Liver (tissue), 9 donors: ENCODE data around the gene TMEM145. TPM values are rescaled to one million over a fixed set of nuclear protein-coding genes. Genes with fewer than 3 reads are reported as not detected.

Source experiments
- DNase-seq: peaks from one replicate; pipeline ENCODE4 v3.0.0-alpha.2; 2017; ENCODE audit warnings: low spot score
- H3K27ac ChIP-seq, 2 donors: one replicate each; pipeline ENCODE4 v1.7.0; 2013; ENCODE audit warnings: inconsistent platforms in 2 of 2, low read length in 2 of 2, control low read depth in 1 of 2, low read depth in 1 of 2, mild to moderate bottlenecking in 1 of 2
- H3K27me3 ChIP-seq, 4 donors: one replicate each; pipeline versions ENCODE4 v1.6.1 to v1.7.0; 2013; ENCODE audit warnings: low read length in 3 of 4, inconsistent platforms in 1 of 4, mild to moderate bottlenecking in 1 of 4, moderate library complexity in 1 of 4; ENCODE audit not compliant: control insufficient read depth in 4 of 4, insufficient read depth in 4 of 4
- H3K36me3 ChIP-seq, 4 donors: one replicate each; pipeline versions ENCODE4 v1.6.1 to v1.7.0; 2013; ENCODE audit warnings: low read length in 3 of 4, mild to moderate bottlenecking in 3 of 4, low read depth in 1 of 4, moderate library complexity in 1 of 4; ENCODE audit not compliant: control insufficient read depth in 4 of 4, insufficient read depth in 3 of 4
- H3K4me1 ChIP-seq, 4 donors: one replicate each; pipeline versions ENCODE4 v1.6.1 to v1.7.0; 2013; ENCODE audit warnings: low read length in 3 of 4, mild to moderate bottlenecking in 3 of 4, moderate library complexity in 1 of 4; ENCODE audit not compliant: control insufficient read depth in 4 of 4, insufficient read depth in 4 of 4
- H3K4me3 ChIP-seq, 3 donors: one replicate each; pipeline versions ENCODE4 v1.6.1 to v1.7.0; 2013; ENCODE audit warnings: low read length in 3 of 3, control low read depth in 1 of 3, low read depth in 1 of 3, mild to moderate bottlenecking in 1 of 3
- H3K9ac ChIP-seq, 2 donors: one replicate each; pipeline ENCODE4 v1.7.0; 2013; ENCODE audit warnings: low read length in 2 of 2, mild to moderate bottlenecking in 2 of 2, moderate library complexity in 2 of 2, control low read depth in 1 of 2, low read depth in 1 of 2
- H3K9me3 ChIP-seq, 4 donors: one replicate each; pipeline versions ENCODE4 v1.6.1 to v1.7.0; 2013; ENCODE audit warnings: low read length in 3 of 4; ENCODE audit not compliant: control insufficient read depth in 4 of 4
- EGR1 ChIP-seq, 2 donors: IDR thresholded peaks; 2 replicates each; pipeline ENCODE4 v1.6.1; 2016 to 2018; ENCODE audit warnings: antibody characterized with exemption in 2 of 2, low read depth in 2 of 2
- FOXA1 ChIP-seq: IDR thresholded peaks from 2 replicates; pipeline ENCODE4 v1.6.1; 2016; ENCODE audit warnings: antibody characterized with exemption
- FOXA2 ChIP-seq: IDR thresholded peaks from 2 replicates; pipeline ENCODE4 v1.6.1; 2016; ENCODE audit warnings: antibody characterized with exemption
- GABPA ChIP-seq, 2 donors: IDR thresholded peaks in 1 of 2; conservative IDR thresholded peaks in 1 of 2; 2 replicates each; pipeline ENCODE4 v1.6.1; 2016; ENCODE audit warnings: antibody characterized with exemption in 2 of 2, mild to moderate bottlenecking in 1 of 2, moderate library complexity in 1 of 2
- HNF4A ChIP-seq, 2 donors: conservative IDR thresholded peaks; 2 replicates each; pipeline ENCODE4 v1.6.1; 2016; ENCODE audit warnings: antibody characterized with exemption in 2 of 2, mild to moderate bottlenecking in 2 of 2
- HNF4G ChIP-seq: IDR thresholded peaks from 2 replicates; pipeline ENCODE4 v1.6.1; 2016; ENCODE audit warnings: antibody characterized with exemption
- JUND ChIP-seq, 2 donors: IDR thresholded peaks; 2 replicates each; pipeline ENCODE4 v1.6.1; 2016; ENCODE audit warnings: antibody characterized with exemption in 2 of 2
- NR2F2 ChIP-seq: IDR thresholded peaks from 2 replicates; pipeline ENCODE4 v1.6.1; 2016; ENCODE audit warnings: antibody characterized with exemption
- RAD21 ChIP-seq, 2 donors: IDR thresholded peaks; 2 replicates each; pipeline ENCODE4 v1.6.1; 2016; ENCODE audit warnings: antibody characterized with exemption in 2 of 2, mild to moderate bottlenecking in 2 of 2
- RXRA ChIP-seq, 2 donors: IDR thresholded peaks; 2 replicates each; pipeline ENCODE4 v1.6.1; 2017 to 2018; ENCODE audit warnings: antibody characterized with exemption in 2 of 2, mild to moderate bottlenecking in 1 of 2
- SP1 ChIP-seq: IDR thresholded peaks from 2 replicates; pipeline ENCODE4 v1.6.1; 2018; ENCODE audit warnings: antibody characterized with exemption, mild to moderate bottlenecking
- TAF1 ChIP-seq: conservative IDR thresholded peaks from 2 replicates; pipeline ENCODE4 v1.6.1; 2016; ENCODE audit warnings: antibody characterized with exemption, mild to moderate bottlenecking
- YY1 ChIP-seq: IDR thresholded peaks from 2 replicates; pipeline ENCODE4 v1.6.1; 2016; ENCODE audit warnings: antibody characterized with exemption, mild to moderate bottlenecking
- WGBS: extraction: QIAGEN DNeasy Blood & Tissue Kit; methylation state at CpG from one replicate; pipeline ENCODE4 v1.1.7; 2013; 5-methylcytosine and 5-hydroxymethylcytosine counted together
- polyA plus RNA-seq, 2 donors: library from polyadenylated mRNA; stranded (reverse) in 1 of 2; unstranded in 1 of 2; fragments of 200-250 nt in 1 of 2; fragments of >200 nt in 1 of 2; fragmentation: Nextera tagmentation in 1 of 2; extraction: Ambion mirVana in 1 of 2; gene quantifications; one replicate each; pipeline versions ENCODE4 v1.2.1 to v1.2.3, GENCODE V29; 2013 to 2015
- total RNA-seq, 2 donors: library from RNA; depleted of rRNA; stranded (reverse); fragments of >200 nt; gene quantifications; one replicate each; pipeline ENCODE4 v1.2.3, GENCODE V29; 2014
- TF ChIP-seq, protein P1 (sequence below): fragments of 150-350 bp; IDR thresholded peaks from 2 replicates; pipeline ENCODE4 v1.5.1; 2017; ENCODE audit warnings: improper control_type of control experiment, low read depth, low read length; ENCODE audit not compliant: missing input control
- TF ChIP-seq, protein P2 (sequence below): IDR thresholded peaks from 2 replicates; pipeline ENCODE4 v1.6.1; 2016; ENCODE audit warnings: antibody characterized with exemption
- TF ChIP-seq, protein P3 (sequence below): IDR thresholded peaks from 2 replicates; pipeline ENCODE4 v1.6.1; 2016; ENCODE audit warnings: antibody characterized with exemption
- TF ChIP-seq, protein P4 (sequence below): IDR thresholded peaks from 2 replicates; pipeline ENCODE4 v1.6.1; 2016; ENCODE audit warnings: antibody characterized with exemption, mild to moderate bottlenecking
- TF ChIP-seq, protein P5 (sequence below): IDR thresholded peaks from 2 replicates; pipeline ENCODE4 v1.6.1; 2016; ENCODE audit warnings: antibody characterized with exemption
- donor health status: healthy.
- donor health status: healthy.
- donor health status: healthy.
- donor health status: healthy.
- donor health status: healthy.

The TMEM145 gene
- total and polyA plus RNA-seq, 4 donors: 0.02 to 0.08 TPM; not detected in 2

DNA sequence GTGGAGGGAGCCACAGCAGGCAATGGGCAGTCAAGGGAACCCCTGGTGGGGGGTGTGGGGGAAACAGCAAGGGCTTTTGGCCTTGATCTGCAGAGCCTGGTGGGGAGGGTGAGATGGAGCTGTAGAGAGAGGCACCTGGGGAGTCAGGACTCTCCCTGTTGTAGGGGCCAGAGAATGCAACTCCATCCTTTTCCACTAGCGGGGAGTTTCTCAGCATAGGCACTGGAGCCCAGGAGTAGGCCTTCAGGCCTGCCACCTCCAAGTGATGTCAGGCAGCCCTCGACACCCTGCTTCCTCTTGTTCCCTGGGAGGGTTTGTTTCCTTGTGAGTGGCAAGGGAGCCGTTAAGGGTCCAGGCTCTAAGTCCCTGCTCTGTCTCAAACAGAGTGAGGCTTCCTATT lies 37.3 kb downstream of the TMEM145 start (continued):
- TF ChIP-seq, protein P1, sequence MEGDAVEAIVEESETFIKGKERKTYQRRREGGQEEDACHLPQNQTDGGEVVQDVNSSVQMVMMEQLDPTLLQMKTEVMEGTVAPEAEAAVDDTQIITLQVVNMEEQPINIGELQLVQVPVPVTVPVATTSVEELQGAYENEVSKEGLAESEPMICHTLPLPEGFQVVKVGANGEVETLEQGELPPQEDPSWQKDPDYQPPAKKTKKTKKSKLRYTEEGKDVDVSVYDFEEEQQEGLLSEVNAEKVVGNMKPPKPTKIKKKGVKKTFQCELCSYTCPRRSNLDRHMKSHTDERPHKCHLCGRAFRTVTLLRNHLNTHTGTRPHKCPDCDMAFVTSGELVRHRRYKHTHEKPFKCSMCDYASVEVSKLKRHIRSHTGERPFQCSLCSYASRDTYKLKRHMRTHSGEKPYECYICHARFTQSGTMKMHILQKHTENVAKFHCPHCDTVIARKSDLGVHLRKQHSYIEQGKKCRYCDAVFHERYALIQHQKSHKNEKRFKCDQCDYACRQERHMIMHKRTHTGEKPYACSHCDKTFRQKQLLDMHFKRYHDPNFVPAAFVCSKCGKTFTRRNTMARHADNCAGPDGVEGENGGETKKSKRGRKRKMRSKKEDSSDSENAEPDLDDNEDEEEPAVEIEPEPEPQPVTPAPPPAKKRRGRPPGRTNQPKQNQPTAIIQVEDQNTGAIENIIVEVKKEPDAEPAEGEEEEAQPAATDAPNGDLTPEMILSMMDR: no peak
- TF ChIP-seq RXRA (IDR thresholded peaks at IDR 0.05) (no peak), GABPA (IDR thresholded peaks at IDR 0.05 in 1 of 2, conservative IDR thresholded peaks at IDR 0.05 in 1 of 2) (no peak), HNF4A (conservative IDR thresholded peaks at IDR 0.05) (no peak), SP1 (no peak), RAD21 (IDR thresholded peaks at IDR 0.05) (no peak), FOXA2 (no peak), JUND (IDR thresholded peaks at IDR 0.05) (no peak), NR2F2 (no peak), FOXA1 (no peak)
- TF ChIP-seq, protein P2, sequence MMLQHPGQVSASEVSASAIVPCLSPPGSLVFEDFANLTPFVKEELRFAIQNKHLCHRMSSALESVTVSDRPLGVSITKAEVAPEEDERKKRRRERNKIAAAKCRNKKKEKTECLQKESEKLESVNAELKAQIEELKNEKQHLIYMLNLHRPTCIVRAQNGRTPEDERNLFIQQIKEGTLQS: no peak
- TF ChIP-seq, protein P3, sequence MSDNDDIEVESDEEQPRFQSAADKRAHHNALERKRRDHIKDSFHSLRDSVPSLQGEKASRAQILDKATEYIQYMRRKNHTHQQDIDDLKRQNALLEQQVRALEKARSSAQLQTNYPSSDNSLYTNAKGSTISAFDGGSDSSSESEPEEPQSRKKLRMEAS: no peak

DNA sequence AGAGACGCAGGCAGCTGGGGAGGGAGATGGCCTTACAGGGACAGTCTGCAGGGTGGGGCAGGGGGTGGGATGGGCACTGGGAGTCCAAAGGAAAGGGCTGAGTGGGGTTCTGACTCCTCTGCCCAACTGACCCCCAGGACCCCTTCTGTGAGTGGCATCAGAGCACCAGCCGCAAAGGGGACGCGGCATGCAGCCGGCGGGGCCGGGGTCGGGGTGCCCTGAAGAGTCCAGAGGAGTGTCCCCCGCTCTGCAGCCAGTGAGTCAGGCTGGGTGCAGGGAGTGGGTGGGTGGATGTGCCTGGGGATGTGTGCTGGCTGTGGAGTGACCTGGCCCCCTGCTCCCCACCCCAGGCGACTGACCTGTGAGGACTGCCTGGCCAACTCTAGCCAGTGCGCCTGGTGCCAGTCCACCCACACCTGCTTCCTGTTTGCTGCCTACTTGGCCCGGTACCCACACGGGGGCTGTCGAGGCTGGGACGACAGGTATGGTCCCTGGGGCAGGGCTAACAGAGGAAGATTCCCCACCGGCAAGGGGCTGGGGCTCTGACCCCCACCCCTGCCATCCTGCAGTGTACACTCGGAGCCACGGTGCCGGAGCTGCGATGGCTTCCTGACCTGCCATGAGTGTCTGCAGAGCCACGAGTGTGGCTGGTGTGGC lies 38.1 kb downstream of the TMEM145 start:
- Histone ChIP-seq H3K27ac (no peak overlapping the region), H3K9me3 (no peaks in the 10 kb centered on the region), H3K4me1 (no peaks in the 10 kb centered on the region), H3K4me3 (no peak overlapping the region), H3K36me3 (peaks cover 0 to 28% (median 5%) of the 10 kb centered on the region in 4 donors), H3K9ac (no peak overlapping the region), H3K27me3 (no peaks in the 10 kb centered on the region)
- no peak for TF ChIP-seq HNF4A (conservative IDR thresholded peaks at IDR 0.05)
- no peak for TF ChIP-seq JUND (IDR thresholded peaks at IDR 0.05)
- no peak for TF ChIP-seq FOXA1
- no peak for TF ChIP-seq HNF4G
- TF ChIP-seq, protein P4, sequence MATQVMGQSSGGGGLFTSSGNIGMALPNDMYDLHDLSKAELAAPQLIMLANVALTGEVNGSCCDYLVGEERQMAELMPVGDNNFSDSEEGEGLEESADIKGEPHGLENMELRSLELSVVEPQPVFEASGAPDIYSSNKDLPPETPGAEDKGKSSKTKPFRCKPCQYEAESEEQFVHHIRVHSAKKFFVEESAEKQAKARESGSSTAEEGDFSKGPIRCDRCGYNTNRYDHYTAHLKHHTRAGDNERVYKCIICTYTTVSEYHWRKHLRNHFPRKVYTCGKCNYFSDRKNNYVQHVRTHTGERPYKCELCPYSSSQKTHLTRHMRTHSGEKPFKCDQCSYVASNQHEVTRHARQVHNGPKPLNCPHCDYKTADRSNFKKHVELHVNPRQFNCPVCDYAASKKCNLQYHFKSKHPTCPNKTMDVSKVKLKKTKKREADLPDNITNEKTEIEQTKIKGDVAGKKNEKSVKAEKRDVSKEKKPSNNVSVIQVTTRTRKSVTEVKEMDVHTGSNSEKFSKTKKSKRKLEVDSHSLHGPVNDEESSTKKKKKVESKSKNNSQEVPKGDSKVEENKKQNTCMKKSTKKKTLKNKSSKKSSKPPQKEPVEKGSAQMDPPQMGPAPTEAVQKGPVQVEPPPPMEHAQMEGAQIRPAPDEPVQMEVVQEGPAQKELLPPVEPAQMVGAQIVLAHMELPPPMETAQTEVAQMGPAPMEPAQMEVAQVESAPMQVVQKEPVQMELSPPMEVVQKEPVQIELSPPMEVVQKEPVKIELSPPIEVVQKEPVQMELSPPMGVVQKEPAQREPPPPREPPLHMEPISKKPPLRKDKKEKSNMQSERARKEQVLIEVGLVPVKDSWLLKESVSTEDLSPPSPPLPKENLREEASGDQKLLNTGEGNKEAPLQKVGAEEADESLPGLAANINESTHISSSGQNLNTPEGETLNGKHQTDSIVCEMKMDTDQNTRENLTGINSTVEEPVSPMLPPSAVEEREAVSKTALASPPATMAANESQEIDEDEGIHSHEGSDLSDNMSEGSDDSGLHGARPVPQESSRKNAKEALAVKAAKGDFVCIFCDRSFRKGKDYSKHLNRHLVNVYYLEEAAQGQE: no peak
- TF ChIP-seq, protein P3: no peak
- no peak for TF ChIP-seq GABPA (IDR thresholded peaks at IDR 0.05 in 1 of 2, conservative IDR thresholded peaks at IDR 0.05 in 1 of 2)
- no peak for TF ChIP-seq EGR1 (IDR thresholded peaks at IDR 0.05; ENCODE audit: low read depth in 2 of 2)
- TF ChIP-seq RXRA (IDR thresholded peaks at IDR 0.05): no peak
- TF ChIP-seq, protein P5, sequence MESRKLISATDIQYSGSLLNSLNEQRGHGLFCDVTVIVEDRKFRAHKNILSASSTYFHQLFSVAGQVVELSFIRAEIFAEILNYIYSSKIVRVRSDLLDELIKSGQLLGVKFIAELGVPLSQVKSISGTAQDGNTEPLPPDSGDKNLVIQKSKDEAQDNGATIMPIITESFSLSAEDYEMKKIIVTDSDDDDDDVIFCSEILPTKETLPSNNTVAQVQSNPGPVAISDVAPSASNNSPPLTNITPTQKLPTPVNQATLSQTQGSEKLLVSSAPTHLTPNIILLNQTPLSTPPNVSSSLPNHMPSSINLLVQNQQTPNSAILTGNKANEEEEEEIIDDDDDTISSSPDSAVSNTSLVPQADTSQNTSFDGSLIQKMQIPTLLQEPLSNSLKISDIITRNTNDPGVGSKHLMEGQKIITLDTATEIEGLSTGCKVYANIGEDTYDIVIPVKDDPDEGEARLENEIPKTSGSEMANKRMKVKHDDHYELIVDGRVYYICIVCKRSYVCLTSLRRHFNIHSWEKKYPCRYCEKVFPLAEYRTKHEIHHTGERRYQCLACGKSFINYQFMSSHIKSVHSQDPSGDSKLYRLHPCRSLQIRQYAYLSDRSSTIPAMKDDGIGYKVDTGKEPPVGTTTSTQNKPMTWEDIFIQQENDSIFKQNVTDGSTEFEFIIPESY: no peak
- TF ChIP-seq, protein P1: no peak
- TF ChIP-seq RAD21 (IDR thresholded peaks at IDR 0.05): no peak
- TF ChIP-seq YY1: no peak
- no peak for TF ChIP-seq NR2F2
- no peak for TF ChIP-seq FOXA2
- TF ChIP-seq SP1: no peak
- TF ChIP-seq TAF1: no peak
- no peak for DNase-seq
- 95% methylated on average over 21 of the region's 21 CpGs for WGBS
